PC-3 (cell line): ENCODE data around the gene CTAG1A. TPM values are rescaled to one million over a fixed set of nuclear protein-coding genes. Genes with fewer than 3 reads are reported as not detected.
A peak's percentile ranks its signal among the peaks of the same experiment; 100 is the strongest.

Source experiments
- ATAC-seq: fragments of 200-7000 bp; cut with Tn5 transposase; 2 replicates; pipeline ENCODE4 v1.9.1; 2020; ENCODE audit warnings: mild to moderate bottlenecking, moderate library complexity
- BruUV-seq: library from RNA; stranded (reverse); fragments of 400-500 nt; replicated peaks from 2 replicates; lab custom pipeline; 2021; lab: Mats Ljungman, UMichigan
- CTCF ChIA-PET: fragments of 300-600 bp; sonication (Branson Sonifier 250); formaldehyde crosslinking; loops from one replicate; lab custom pipeline; 2022; ENCODE audit warnings: antibody characterized with exemption; lab: Charles Lee
- POLR2A ChIA-PET: fragments of 300-600 bp; sonication (Branson Sonifier 250); formaldehyde crosslinking; loops from one replicate; lab custom pipeline; 2022; ENCODE audit warnings: antibody characterized with exemption; ENCODE audit not compliant: unreplicated experiment; lab: Charles Lee
- DNase-seq: peaks from one replicate; pipeline ENCODE4 v3.0.0-alpha.2; 2015
- H2AFZ ChIP-seq: fragments of 300-600 bp; sonication (generic); 2 replicates; pipeline ENCODE4 v1.6.0; 2016; ENCODE audit warnings: antibody characterized with exemption, low read length
- H3F3A ChIP-seq: fragments of 300-600 bp; sonication (generic); one replicate; pipeline ENCODE4 v1.6.0; 2017; ENCODE audit warnings: antibody characterized with exemption, low read length, control low read depth, mild to moderate bottlenecking; ENCODE audit not compliant: unreplicated experiment
- H3K27ac ChIP-seq: fragments of 300-600 bp; sonication (generic); 2 replicates; pipeline ENCODE4 v1.5.1; 2016; ENCODE audit warnings: mild to moderate bottlenecking, low read length
- H3K27me3 ChIP-seq: fragments of 300-600 bp; sonication (generic); 2 replicates; pipeline ENCODE4 v1.6.1; 2016; ENCODE audit warnings: low read length, mixed read lengths
- H3K36me3 ChIP-seq: fragments of 300-600 bp; sonication (generic); 2 replicates; pipeline ENCODE4 v1.6.1; 2016; ENCODE audit warnings: low read depth, mixed run types, low read length, mixed read lengths
- H3K4me1 ChIP-seq: fragments of 300-600 bp; sonication (generic); 2 replicates; pipeline ENCODE4 v1.5.1; 2016; ENCODE audit warnings: low read length; ENCODE audit not compliant: insufficient read depth
- H3K4me2 ChIP-seq: fragments of 300-600 bp; sonication (generic); 2 replicates; pipeline ENCODE4 v1.6.0; 2016; ENCODE audit warnings: low read length
- H3K4me3 ChIP-seq: fragments of 300-600 bp; sonication (generic); 2 replicates; pipeline ENCODE4 v1.5.1; 2016; ENCODE audit warnings: mild to moderate bottlenecking, low read length, mixed read lengths
- H3K79me2 ChIP-seq: fragments of 300-600 bp; sonication (generic); 2 replicates; pipeline ENCODE4 v1.6.1; 2017; ENCODE audit warnings: low read length, mixed read lengths
- H3K9ac ChIP-seq: fragments of 300-600 bp; sonication (generic); 2 replicates; pipeline ENCODE4 v1.6.0; 2016; ENCODE audit warnings: mild to moderate bottlenecking, low read length
- H3K9me2 ChIP-seq: fragments of 300-600 bp; sonication (generic); replicated peaks from 2 replicates; pipeline ENCODE4 v1.6.1; 2016; ENCODE audit warnings: mixed run types, low read length, mixed read lengths
- H3K9me3 ChIP-seq: fragments of 300-600 bp; sonication (generic); 2 replicates; pipeline ENCODE4 v1.6.1; 2016; ENCODE audit warnings: low read length, mixed read lengths
- H4K20me1 ChIP-seq: fragments of 300-600 bp; sonication (generic); 2 replicates; pipeline ENCODE4 v1.6.1; 2016; ENCODE audit warnings: low read length, mixed read lengths
- EZH2 ChIP-seq: fragments of 300-600 bp; sonication (generic); IDR thresholded peaks from one replicate; pipeline ENCODE4 v1.6.1; 2017; ENCODE audit warnings: antibody characterized with exemption, mild to moderate bottlenecking, low read length; ENCODE audit not compliant: unreplicated experiment
- EZH2phosphoT487 ChIP-seq: fragments of 300-600 bp; sonication (generic); IDR thresholded peaks from 2 replicates; pipeline ENCODE4 v1.6.1; 2018; ENCODE audit warnings: mild to moderate bottlenecking, antibody characterized with exemption, low read length, borderline replicate concordance
- intact Hi-C: fragments of 100-400 bp; cut with micrococcal nuclease; formaldehyde crosslinking; loops from 2 replicates; pipeline ENCODE4 v1.9.0; 2023
- total RNA-seq: library from RNA; depleted of rRNA; stranded (reverse); fragments of >200 nt; gene quantifications from 2 replicates; pipeline ENCODE4 v1.2.3, GENCODE V29; 2014
- TF ChIP-seq, protein P1 (sequence below): fragments of 300-600 bp; sonication (generic); conservative IDR thresholded peaks from 2 replicates; pipeline ENCODE4 v1.5.1; 2017; ENCODE audit warnings: antibody characterized with exemption, low read depth, mild to moderate bottlenecking, low read length

CTAG1A gene
- total RNA-seq, 1 experiment from 2014 or later, result not detected

DNA sequence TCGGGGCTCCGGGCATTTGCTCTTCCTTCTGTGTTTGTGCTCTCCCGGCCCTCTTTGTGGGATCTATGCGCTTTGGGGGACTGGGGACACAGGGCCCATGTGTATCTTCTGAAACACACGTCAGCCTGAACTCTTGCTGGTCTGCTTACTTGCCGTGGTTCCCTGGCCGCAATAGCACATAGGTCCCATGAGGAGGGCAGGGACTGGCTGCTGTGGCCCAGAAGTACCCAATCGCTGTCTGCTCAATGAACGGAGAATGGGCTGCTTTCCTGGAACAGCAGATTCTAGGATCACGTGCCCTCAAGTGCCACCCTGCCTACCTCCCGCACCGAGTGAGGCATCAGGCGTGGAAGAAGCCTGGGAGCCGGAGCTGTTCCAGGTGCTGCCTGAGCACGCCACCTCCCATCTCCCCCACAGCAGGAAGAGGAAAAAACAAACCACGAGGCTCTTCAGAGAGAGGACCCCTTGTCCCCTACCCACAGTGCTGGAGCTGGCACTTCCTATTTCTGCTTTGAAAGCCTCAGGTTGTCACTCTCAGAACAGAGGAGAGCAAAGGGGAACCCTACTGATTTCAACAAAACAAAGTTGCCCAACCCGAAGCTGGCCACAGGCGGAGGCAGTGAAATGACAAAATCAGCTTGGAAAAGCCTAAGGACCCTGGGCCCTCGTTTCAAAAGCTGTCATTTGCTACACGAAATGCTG, 42.1 kb upstream of the CTAG1A start:
- H3K4me3 ChIP-seq, result peak overlapping the region; percentile 32; the same call in 1 of the 2 replicates
- H3K79me2 ChIP-seq, result peaks cover 71% of the 10 kb centered on the region
- H3K9ac ChIP-seq, result peak overlapping the region; percentile 75
- no peaks in the 10 kb centered on the region for H4K20me1 ChIP-seq
- H3K27me3 ChIP-seq, result no peaks in the 10 kb centered on the region
- no peaks in the 10 kb centered on the region for H3K9me2 ChIP-seq
- H3K36me3 ChIP-seq, result 0 out of 2 replicates have a peak, but pooled peaks cover 6% of the 10 kb centered on the region
- H3K4me2 ChIP-seq, result peak overlapping the region; percentile 68
- ChIA-PET POLR2A (no interaction called here), CTCF (no interaction called here)
- H3K9me3 ChIP-seq, result no peaks in the 10 kb centered on the region
- H3K4me1 ChIP-seq, result peaks cover 50% of the 10 kb centered on the region
- TF ChIP-seq, protein P1, sequence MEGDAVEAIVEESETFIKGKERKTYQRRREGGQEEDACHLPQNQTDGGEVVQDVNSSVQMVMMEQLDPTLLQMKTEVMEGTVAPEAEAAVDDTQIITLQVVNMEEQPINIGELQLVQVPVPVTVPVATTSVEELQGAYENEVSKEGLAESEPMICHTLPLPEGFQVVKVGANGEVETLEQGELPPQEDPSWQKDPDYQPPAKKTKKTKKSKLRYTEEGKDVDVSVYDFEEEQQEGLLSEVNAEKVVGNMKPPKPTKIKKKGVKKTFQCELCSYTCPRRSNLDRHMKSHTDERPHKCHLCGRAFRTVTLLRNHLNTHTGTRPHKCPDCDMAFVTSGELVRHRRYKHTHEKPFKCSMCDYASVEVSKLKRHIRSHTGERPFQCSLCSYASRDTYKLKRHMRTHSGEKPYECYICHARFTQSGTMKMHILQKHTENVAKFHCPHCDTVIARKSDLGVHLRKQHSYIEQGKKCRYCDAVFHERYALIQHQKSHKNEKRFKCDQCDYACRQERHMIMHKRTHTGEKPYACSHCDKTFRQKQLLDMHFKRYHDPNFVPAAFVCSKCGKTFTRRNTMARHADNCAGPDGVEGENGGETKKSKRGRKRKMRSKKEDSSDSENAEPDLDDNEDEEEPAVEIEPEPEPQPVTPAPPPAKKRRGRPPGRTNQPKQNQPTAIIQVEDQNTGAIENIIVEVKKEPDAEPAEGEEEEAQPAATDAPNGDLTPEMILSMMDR, result no peak
- no peak for TF ChIP-seq EZH2phosphoT487
- TF ChIP-seq EZH2, result no peak
- no TSS peak for BruUV-seq
- H2AFZ ChIP-seq, result no peak overlapping the region
- H3K27ac ChIP-seq, result peak overlapping the region; percentile 96
- intact Hi-C loops, result no loop called here
- no peak for ATAC-seq
- no peaks in the 10 kb centered on the region for H3F3A ChIP-seq
- no peak for DNase-seq

DNA sequence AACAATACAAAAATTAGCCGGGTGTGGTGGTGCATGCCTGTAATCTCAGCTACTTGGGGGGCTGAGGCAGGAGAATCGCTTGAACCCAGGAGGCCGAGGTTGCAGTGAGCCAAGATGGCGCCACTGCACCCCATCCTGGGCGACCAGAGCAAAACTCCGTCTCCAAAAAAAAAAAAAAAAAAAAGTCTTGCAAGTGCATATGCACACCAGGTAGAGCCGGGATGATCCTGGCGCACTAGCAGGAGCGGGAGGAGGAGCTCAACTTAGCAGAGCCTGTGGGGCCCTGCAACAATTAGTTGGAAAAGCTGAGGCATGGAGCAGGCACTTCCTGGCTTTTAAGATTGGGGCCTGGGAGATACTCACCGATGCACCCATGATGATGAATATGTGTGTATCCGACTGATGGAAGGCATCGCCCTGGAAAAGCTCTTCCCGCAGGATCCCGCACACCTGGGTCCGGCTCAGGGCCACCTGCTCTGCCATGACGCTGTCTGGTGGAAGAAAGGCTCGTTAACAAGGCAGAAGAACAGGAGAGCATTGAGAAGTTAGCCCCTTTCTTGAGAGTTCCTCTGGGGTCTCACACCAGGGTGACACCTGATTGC, 39.2 kb upstream of the CTAG1A start:
- DNase-seq, result no peak
- ChIA-PET POLR2A (no interaction called here), CTCF (no interaction called here)
- H3K4me2 ChIP-seq, result peak overlapping the region; percentile 88
- peak overlapping the region; percentile 95; the same call in 1 of the 2 replicates for H3K27ac ChIP-seq
- ATAC-seq, result no peak
- no peak overlapping the region for H2AFZ ChIP-seq
- no peaks in the 10 kb centered on the region for H4K20me1 ChIP-seq
- TF ChIP-seq, protein P1, result no peak
- TF ChIP-seq EZH2phosphoT487, result no peak
- no peak for TF ChIP-seq EZH2
- BruUV-seq, result no TSS peak
- 0 out of 2 replicates have a peak, but pooled peaks cover 2% of the 10 kb centered on the region for H3K36me3 ChIP-seq
- peak overlapping the region; percentile 86 for H3K4me3 ChIP-seq
- H3K9me3 ChIP-seq, result no peaks in the 10 kb centered on the region
- H3K9me2 ChIP-seq, result no peaks in the 10 kb centered on the region
- H3K4me1 ChIP-seq, result peaks cover 56% of the 10 kb centered on the region
- no peaks in the 10 kb centered on the region for H3F3A ChIP-seq
- intact Hi-C loops, result no loop called here
- peak overlapping the region; percentile 87; the same call in 1 of the 2 replicates for H3K9ac ChIP-seq
- peaks cover 76% of the 10 kb centered on the region for H3K79me2 ChIP-seq
- no peaks in the 10 kb centered on the region for H3K27me3 ChIP-seq
